Stomach smooth muscle (tissue), 2 donors: ENCODE results near the gene SPTBN1.

Experiments
- H3K27ac ChIP-seq: one replicate; pipeline ENCODE4 v1.7.0; 2013; ENCODE audit warnings: mild to moderate bottlenecking, low read length, inconsistent platforms
- H3K27me3 ChIP-seq, 2 donors: one replicate each; pipeline ENCODE4 v1.7.0; 2013; ENCODE audit warnings: low read length in 2 of 2; ENCODE audit not compliant: insufficient read depth in 2 of 2, control insufficient read depth in 1 of 2
- H3K36me3 ChIP-seq, 2 donors: one replicate each; pipeline ENCODE4 v1.7.0; 2013; ENCODE audit warnings: low read length in 2 of 2; ENCODE audit not compliant: control insufficient read depth in 2 of 2, insufficient read depth in 2 of 2
- H3K4me1 ChIP-seq: one replicate; pipeline ENCODE4 v1.7.0; 2013; ENCODE audit warnings: low read length; ENCODE audit not compliant: control insufficient read depth, insufficient read depth
- H3K4me3 ChIP-seq, 2 donors: one replicate each; pipeline ENCODE4 v1.7.0; 2013; ENCODE audit warnings: low read length in 2 of 2
- H3K9ac ChIP-seq, 2 donors: one replicate each; pipeline ENCODE4 v1.7.0; 2013; ENCODE audit warnings: low read length in 2 of 2, mild to moderate bottlenecking in 1 of 2
- H3K9me3 ChIP-seq, 2 donors: one replicate each; pipeline ENCODE4 v1.7.0; 2013; ENCODE audit warnings: low read length in 2 of 2; ENCODE audit not compliant: control insufficient read depth in 2 of 2
- donor health status: healthy.
- donor health status: Pancreatic carcinoma.

SPTBN1 gene

DNA sequence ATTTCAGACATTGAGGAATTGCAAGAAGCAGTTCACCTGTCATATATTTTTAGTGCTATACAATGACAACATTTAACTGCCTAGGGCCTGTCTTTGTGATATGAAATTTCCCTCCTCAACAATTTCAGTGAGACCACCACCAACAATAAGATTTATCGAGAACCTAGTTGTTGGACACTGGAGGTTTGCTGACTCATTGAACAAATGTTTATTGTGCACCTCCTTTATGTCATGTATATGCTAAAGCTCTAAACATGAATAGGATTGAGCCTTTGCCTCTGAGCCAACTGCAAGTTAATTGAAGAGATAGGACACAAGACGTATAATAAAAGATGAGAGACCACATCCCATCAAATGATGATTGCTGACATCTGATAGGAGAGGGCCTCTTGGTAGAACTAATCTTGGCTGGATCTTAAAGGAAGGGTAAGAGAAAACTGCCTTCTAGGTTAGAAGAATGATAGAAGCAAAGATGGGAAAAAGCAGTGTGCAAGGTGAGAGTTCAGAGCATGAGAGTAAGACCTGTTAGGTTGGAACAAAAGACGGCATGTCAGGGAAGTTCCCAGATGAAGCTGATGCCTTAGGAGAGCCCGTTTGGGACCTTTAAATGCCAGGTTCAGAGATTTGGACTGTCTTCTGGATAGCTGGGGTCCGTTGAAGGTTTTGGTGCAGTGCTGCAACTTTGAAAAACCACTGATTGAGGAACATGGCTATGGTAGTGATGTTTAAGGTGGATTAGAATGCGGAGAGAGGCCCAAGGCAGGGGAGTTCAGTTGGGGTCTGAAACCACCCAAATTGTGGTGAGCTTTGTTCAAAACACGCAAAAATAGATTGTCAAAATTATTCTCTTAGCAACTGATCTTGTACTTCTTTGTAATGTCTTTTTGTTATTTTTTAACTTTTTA, 134.3 kb downstream of the SPTBN1 start:
- H3K4me1 ChIP-seq, result peaks cover 6% of the 10 kb centered on the region
- no peak overlapping the region for H3K27ac ChIP-seq
- H3K27me3 ChIP-seq, result no peaks in the 10 kb centered on the region
- no peak overlapping the region for H3K4me3 ChIP-seq
- peaks cover 0 to 3% of the 10 kb centered on the region in 2 donors for H3K36me3 ChIP-seq
- H3K9me3 ChIP-seq, result no peaks in the 10 kb centered on the region
- H3K9ac ChIP-seq, result no peak overlapping the region

DNA sequence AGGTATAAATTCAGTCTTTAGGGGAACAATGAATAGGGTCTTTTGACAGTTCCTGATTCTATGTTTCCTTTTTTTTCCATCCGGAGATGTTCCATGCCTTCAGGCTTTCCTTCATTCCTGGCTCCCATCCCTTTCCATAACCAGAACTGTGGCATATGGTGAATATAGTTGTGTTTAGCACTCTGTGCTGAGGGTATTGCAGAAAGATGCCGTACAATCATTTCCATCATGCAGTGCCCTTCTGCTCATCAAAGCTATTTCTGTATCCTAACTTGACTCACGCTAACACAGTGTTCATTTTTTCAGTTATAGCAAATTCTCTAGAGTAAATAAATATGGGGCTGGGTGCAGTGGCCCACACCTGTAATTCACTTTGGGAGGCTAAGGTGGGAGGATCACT, 135.4 kb downstream of the SPTBN1 start:
- H3K27me3 ChIP-seq, result no peaks in the 10 kb centered on the region
- H3K36me3 ChIP-seq, result peaks cover 0 to 3% of the 10 kb centered on the region in 2 donors
- H3K27ac ChIP-seq, result no peak overlapping the region
- H3K9me3 ChIP-seq, result no peaks in the 10 kb centered on the region
- no peak overlapping the region for H3K9ac ChIP-seq
- peaks cover 17% of the 10 kb centered on the region for H3K4me1 ChIP-seq
- no peak overlapping the region for H3K4me3 ChIP-seq

DNA sequence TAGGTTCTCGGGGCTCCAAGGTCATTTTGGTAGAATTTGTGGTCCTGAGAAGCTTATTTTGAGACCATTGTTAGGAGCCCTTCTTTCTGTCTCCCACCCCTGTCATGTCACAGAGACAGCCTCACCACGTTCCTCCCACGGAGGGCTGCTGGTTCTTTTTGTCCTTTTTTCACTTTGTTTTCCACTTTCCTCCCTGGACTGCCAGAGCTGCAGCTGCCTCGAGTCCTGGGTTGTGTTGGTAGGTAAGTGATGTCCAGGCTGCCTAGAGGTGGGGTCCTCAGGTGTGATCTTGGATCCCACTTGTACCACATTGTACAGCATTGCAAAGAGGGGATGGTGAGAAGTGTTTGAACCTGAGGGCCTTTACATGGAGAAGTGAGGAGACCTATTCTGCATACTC, 137.1 kb downstream of the SPTBN1 start:
- H3K9me3 ChIP-seq, result no peaks in the 10 kb centered on the region
- H3K27ac ChIP-seq, result no peak overlapping the region
- no peak overlapping the region for H3K4me3 ChIP-seq
- peaks cover 0 to 3% of the 10 kb centered on the region in 2 donors for H3K36me3 ChIP-seq
- no peaks in the 10 kb centered on the region for H3K27me3 ChIP-seq
- no peak overlapping the region for H3K9ac ChIP-seq
- H3K4me1 ChIP-seq, result peaks cover 29% of the 10 kb centered on the region

DNA sequence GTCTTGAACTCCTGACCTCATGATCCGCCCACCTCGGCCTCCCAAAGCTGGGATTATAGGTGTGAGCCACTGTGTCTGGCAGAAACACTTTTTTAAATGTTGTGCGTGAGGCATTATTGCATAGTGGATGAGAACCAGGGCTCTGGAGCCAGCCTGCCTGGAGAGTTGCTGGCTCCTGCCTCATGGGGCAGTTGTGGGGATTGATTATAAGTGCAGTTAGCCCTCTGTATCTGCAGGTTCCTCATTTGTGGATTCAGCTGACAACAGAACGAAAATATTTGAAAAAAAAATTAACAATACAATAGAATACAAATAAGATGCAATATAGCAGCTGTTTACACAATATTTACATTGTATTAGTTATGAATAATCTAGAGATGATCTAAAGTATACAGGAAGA, 137.9 kb downstream of the SPTBN1 start:
- Histone ChIP-seq H3K9ac (no peak overlapping the region), H3K4me1 (peaks cover 35% of the 10 kb centered on the region), H3K27ac (no peak overlapping the region), H3K9me3 (no peaks in the 10 kb centered on the region), H3K4me3 (no peak overlapping the region), H3K36me3 (peaks cover 3% of the 10 kb centered on the region in 2 donors), H3K27me3 (no peaks in the 10 kb centered on the region)

DNA sequence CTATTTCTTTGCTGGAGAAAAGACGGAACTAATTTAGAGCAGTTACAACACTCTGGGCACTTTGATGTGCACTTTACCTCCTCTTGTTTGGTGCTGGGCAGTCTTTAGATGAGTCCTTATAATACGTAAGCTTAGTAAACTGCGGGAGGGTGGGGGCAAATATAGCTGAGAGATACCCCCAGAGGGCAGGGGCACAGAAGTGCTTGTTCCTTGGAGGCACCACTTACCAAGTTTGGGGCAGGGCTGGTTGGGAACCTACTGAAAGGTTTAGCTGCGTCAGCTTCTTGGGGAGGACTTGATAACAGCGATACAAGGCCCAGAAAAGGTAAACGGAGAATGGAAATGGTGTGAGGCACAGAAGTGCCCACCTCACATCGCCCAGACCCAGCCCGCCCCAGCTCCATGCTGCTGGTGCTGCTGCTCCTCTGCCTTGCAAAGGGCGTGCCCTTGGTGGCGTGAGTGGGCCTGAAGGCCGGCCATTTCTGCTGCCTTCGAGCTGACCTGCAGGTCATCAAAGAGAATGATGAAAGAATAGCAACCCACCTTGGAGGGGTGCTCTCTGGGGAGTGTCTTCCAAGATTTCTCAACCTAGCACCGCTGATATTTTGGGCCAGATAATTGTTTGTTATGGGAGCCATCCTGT, 139.2 kb downstream of the SPTBN1 start:
- peaks cover 0 to 8% of the 10 kb centered on the region in 2 donors for H3K36me3 ChIP-seq
- no peak overlapping the region for H3K4me3 ChIP-seq
- no peaks in the 10 kb centered on the region for H3K9me3 ChIP-seq
- H3K4me1 ChIP-seq, result peaks cover 46% of the 10 kb centered on the region
- H3K9ac ChIP-seq, result no peak overlapping the region
- H3K27me3 ChIP-seq, result no peaks in the 10 kb centered on the region
- H3K27ac ChIP-seq, result peak overlapping the region; percentile 62

DNA sequence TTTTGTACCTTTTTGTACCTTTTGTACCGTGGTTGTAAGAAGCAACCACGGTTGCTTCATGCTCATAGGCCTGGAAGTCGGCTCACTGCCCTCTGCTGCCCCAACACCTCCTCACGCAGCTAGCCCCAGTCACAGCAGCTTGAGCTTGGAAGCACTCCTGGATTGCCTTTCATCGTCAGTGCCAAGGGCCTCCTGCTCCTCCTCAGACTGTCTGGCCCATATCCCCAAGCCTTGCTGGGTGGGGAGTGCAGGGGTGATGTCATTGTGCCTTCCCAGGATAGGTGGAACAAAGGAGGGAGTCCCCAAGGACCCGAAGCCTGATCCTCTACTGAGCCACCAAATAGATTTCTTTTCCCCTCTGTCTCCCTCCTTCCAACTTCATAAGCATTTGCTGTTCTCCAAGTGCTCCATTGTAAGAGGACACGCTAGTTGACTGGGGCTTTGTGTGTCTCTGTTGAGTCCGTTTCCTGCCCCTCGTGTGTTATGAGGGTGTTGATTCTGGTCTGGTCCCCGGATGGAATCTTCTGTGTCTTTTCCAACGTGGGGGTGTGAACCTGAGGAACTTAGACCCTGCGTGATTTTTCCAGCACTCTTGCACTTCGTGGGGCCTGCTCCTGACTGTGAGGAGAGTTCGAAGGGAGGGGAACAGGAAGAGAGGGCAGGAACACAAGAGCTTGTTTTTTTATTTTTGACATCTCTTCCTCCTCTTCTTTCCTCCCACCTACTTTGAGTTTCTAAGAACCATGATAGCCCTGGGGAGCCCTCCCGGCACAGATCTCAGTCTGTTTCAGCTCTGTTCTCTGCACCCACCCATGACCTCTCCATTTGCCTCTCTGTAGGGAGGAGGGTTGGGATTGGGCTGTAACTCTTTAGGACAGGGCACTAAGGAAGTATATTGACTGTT, 140.1 kb downstream of the SPTBN1 start:
- H3K9ac ChIP-seq, result peak overlapping the region in 1 of 2 donors; percentile 21
- H3K9me3 ChIP-seq, result no peaks in the 10 kb centered on the region
- H3K4me1 ChIP-seq, result peaks cover 52% of the 10 kb centered on the region
- H3K36me3 ChIP-seq, result peaks cover 0 to 8% of the 10 kb centered on the region in 2 donors
- H3K4me3 ChIP-seq, result peak overlapping the region in 1 of 2 donors; percentile 40
- H3K27me3 ChIP-seq, result no peaks in the 10 kb centered on the region
- H3K27ac ChIP-seq, result peak overlapping the region; percentile 62

DNA sequence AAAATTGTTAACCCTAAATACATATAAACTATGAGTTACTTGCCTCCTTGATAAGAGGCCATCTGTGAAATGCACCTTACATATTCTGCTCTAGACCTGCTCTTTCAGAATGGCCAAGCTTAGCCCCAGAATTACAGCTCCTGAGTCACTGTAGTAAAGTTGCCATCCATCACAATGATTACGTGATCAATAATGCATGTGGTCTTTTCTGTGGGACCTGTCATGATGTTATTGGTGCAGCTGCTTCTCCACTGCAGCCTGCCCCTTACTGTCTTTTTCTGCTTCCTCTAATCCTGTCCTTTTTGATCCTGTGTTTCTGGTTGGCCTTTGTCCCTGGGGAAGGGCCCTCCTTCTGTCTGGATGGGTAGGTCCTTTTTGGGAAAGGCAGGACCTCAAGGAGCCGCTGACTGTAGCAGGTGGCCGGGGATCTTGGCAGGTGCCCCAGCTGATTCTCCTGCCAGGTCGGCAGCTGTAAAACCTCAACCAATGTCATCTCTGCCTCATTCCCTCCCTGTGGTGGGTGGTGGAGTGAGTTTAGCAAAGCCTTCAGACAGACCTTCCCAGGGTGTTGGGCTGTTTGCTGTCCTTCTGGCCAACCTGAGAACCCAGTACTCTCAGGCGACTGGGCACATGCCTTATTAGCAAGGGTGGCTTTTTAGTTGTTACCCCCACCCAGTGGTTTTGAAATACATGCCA, 141.2 kb downstream of the SPTBN1 start:
- peak overlapping the region; percentile 19 for H3K27ac ChIP-seq
- no peaks in the 10 kb centered on the region for H3K9me3 ChIP-seq
- peaks cover 62% of the 10 kb centered on the region for H3K4me1 ChIP-seq
- peaks cover 0 to 8% of the 10 kb centered on the region in 2 donors for H3K36me3 ChIP-seq
- H3K9ac ChIP-seq, result no peak overlapping the region
- H3K4me3 ChIP-seq, result peak overlapping the region in 1 of 2 donors; percentile 3
- H3K27me3 ChIP-seq, result no peaks in the 10 kb centered on the region

DNA sequence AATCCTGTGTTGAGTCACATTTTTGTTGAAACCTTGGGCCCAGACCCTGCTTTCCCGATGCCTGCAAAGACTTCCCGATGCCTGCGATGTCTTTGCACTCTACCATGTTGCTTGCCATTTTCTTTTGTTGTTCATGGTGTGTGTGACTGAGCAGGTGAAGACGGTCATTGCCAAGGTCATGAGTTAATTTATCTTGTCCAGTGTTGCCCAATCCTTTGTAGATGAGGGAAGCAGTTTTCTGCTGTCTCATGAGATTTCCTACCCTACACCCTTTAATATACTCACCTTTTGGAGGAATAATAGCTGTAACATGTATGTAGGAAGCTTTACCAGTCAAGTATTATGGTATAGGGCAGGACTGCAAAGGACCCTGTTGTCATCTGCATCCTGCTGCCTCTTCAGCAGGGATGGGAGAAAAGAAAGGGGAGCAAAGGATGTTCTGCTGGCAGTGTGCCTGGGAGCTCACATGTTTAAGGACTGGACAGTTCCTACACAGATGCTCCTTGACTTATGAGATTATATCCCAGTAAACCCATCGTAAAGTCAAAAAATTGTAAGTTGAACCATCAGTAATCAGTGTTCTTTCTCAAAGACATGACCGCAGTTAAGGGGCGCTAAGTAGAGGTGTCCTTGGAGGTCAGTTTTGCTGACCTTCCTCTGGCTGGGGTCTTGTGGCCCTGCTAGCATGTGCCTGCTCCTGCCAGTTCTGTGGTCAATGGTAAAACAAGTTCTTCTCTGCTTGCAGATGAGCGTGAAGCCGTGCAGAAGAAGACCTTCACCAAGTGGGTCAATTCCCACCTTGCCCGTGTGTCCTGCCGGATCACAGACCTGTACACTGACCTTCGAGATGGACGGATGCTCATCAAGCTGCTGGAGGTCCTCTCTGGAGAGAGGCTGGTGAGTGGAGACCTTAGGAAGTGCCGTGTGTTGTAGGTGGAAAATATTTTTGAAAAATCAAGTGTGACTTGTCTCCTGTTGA, 142.5 kb downstream of the SPTBN1 start:
- Histone ChIP-seq H3K9ac (no peak overlapping the region), H3K27me3 (no peaks in the 10 kb centered on the region), H3K4me1 (peaks cover 74% of the 10 kb centered on the region), H3K4me3 (no peak overlapping the region), H3K36me3 (peaks cover 0 to 8% of the 10 kb centered on the region in 2 donors), H3K27ac (peak overlapping the region; percentile 24), H3K9me3 (no peaks in the 10 kb centered on the region)

DNA sequence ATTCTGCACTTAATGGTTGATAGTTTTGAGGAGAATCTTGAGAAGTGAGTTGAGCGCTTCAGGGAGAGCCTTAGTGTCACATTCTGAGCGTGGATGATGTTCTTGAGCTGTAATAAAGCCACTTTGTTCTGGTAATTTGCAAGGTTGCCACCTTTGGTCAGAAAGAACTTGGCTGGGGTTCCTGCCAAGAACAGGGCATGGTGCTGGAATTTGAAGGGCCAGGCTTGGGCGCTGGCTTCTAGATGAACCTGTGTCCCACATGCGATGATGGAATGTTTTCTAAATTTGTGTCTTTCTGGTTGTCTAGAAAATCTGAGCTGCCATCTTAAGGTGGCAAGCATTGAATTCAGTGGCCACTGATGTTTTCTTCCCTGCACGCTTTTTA, 143.2 kb downstream of the SPTBN1 start:
- Histone ChIP-seq H3K27ac (peak overlapping the region; percentile 37), H3K4me1 (peaks cover 81% of the 10 kb centered on the region), H3K4me3 (no peak overlapping the region), H3K9me3 (no peaks in the 10 kb centered on the region), H3K27me3 (no peaks in the 10 kb centered on the region), H3K36me3 (peaks cover 0 to 8% of the 10 kb centered on the region in 2 donors), H3K9ac (no peak overlapping the region)
